HepG2 (cell line): ENCODE measurements around the gene MVK. TPM values are rescaled to one million over a fixed set of nuclear protein-coding genes. Genes with fewer than 3 reads are reported as not detected.

Experiments used
- KAT2B ChIP-seq: fragments of 150-350 bp; IDR thresholded peaks from 2 replicates; pipeline ENCODE4 v1.6.1; 2014; ENCODE audit warnings: low read depth, low read length, borderline replicate concordance
- PREB ChIP-seq: sonication (generic); formaldehyde crosslinking; IDR thresholded peaks from 2 replicates; pipeline ENCODE4 v1.4.0; 2020; ENCODE audit warnings: missing genetic modification reagents
- SKIL ChIP-seq: sonication (generic); formaldehyde crosslinking; IDR thresholded peaks from 2 replicates; pipeline ENCODE4 v1.8.0; 2022; ENCODE audit warnings: missing genetic modification reagents, mild to moderate bottlenecking, moderate library complexity, borderline replicate concordance
- ZNF549 ChIP-seq: sonication (generic); formaldehyde crosslinking; IDR thresholded peaks from 2 replicates; pipeline ENCODE4 v1.5.0; 2020; ENCODE audit warnings: missing genetic modification reagents
- ZNF607 ChIP-seq: sonication (generic); formaldehyde crosslinking; IDR thresholded peaks from 2 replicates; pipeline ENCODE4 v1.5.1; 2020; ENCODE audit warnings: missing genetic modification reagents, mild to moderate bottlenecking, borderline replicate concordance
- polyA plus RNA-seq, 8 experiments: library from polyadenylated mRNA; depleted of rRNA in 3 of 8; stranded (reverse) in 7 of 8; unstranded in 1 of 8; fragments of >200 nt; fragmentation: Illumina TruSeq in 4 of 8; extraction: Trizol in 4 of 8; gene quantifications; 2 replicates each; pipeline versions ENCODE4 v1.2.1 to v1.2.3, GENCODE V29; 2011 to 2016; ENCODE audit warnings: low read depth in 4 of 8, missing spikeins in 1 of 8, mixed read lengths in 1 of 8; ENCODE audit not compliant: insufficient read depth in 1 of 8
- total RNA-seq, 5 experiments: library from RNA; depleted of rRNA; stranded (reverse); fragments of >200 nt; fragmentation: Illumina TruSeq; extraction: Trizol; gene quantifications; 2 replicates each; pipeline ENCODE4 v1.2.3, GENCODE V29; 2016; ENCODE audit warnings: low read depth in 1 of 5
- TF ChIP-seq, protein P1 (sequence below): sonication (generic); formaldehyde crosslinking; IDR thresholded peaks from 2 replicates; pipeline ENCODE4 v1.5.0; 2020; ENCODE audit warnings: missing genetic modification reagents
- TF ChIP-seq, protein P2 (sequence below): sonication (generic); formaldehyde crosslinking; conservative IDR thresholded peaks from 2 replicates; pipeline ENCODE4 v1.4.0; 2020; ENCODE audit warnings: missing genetic modification reagents

Gene MVK
- total and polyA plus RNA-seq, 2 of the 13 experiments (the other 11 are each of a cell fraction or from before 2014, with no cell fraction given): 11.6 to 66.9 TPM

DNA sequence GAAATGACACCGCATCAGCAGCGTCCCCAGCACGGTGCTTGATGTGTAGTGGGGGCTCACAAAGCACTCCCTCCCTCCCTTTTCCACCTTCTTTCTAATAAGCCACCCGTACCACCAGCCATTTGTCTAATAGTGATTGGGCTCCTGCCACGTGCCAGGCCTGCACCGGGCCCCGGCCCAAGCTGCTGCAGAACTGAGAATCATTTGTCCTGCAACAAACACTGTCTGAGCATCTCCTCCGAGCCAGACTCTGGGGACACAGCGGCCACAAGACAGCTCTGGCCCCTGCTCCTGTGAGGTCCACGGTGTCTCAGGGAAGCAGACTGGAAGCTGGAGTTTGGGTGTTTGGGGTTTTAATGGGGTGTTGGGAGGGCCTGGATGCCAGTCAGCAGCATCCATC lies 43.9 kb downstream of the MVK start (continued):
- TF ChIP-seq PREB (CRISPR knock-in tag) (no peak), KAT2B (no peak), SKIL (CRISPR knock-in tag) (no peak), ZNF549 (CRISPR knock-in tag) (no peak), ZNF607 (CRISPR knock-in tag) (no peak)
- TF ChIP-seq, protein P1, sequence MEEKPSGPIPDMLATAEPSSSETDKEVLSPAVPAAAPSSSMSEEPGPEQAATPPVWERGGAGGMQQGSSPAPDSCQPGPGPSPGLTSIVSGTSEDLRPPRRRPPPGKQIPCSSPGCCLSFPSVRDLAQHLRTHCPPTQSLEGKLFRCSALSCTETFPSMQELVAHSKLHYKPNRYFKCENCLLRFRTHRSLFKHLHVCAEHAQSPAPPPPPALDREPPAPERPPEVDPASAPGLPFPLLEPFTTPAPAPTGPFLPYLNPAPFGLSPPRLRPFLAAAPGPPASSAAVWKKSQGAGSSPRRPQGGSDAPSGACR (CRISPR knock-in tag): no peak
- TF ChIP-seq, protein P2, sequence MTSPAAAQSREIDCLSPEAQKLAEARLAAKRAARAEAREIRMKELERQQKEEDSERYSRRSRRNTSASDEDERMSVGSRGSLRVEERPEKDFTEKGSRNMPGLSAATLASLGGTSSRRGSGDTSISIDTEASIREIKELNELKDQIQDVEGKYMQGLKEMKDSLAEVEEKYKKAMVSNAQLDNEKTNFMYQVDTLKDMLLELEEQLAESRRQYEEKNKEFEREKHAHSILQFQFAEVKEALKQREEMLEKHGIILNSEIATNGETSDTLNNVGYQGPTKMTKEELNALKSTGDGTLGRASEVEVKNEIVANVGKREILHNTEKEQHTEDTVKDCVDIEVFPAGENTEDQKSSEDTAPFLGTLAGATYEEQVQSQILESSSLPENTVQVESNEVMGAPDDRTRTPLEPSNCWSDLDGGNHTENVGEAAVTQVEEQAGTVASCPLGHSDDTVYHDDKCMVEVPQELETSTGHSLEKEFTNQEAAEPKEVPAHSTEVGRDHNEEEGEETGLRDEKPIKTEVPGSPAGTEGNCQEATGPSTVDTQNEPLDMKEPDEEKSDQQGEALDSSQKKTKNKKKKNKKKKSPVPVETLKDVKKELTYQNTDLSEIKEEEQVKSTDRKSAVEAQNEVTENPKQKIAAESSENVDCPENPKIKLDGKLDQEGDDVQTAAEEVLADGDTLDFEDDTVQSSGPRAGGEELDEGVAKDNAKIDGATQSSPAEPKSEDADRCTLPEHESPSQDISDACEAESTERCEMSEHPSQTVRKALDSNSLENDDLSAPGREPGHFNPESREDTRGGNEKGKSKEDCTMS (CRISPR knock-in tag): no peak
